H1 (cell line): Measurements from ENCODE around the gene CDK7.

Experiments
- CBX5 ChIP-seq: fragments of 300-800, 300-1000 bp; sonication (generic); IDR thresholded peaks from 2 replicates; pipeline ENCODE4 v1.7.1; 2016; ENCODE audit warnings: antibody characterized with exemption, low read length, low read depth
- EP300 ChIP-seq, 2 experiments: IDR thresholded peaks; 1 replicate in 1 of 2; 2 replicates in 1 of 2; pipeline ENCODE4 v1.6.1; 2011 to 2012; ENCODE audit warnings: low read depth in 2 of 2, low read length in 2 of 2, mild to moderate bottlenecking in 2 of 2, borderline replicate concordance in 1 of 2, inconsistent platforms in 1 of 2, moderate library complexity in 1 of 2
- EZH2 ChIP-seq: fragments of 200-600 bp; sonication (generic); IDR thresholded peaks from 2 replicates; pipeline ENCODE4 v1.7.1; 2012; ENCODE audit warnings: low read depth, mild to moderate bottlenecking, moderate library complexity, low read length, inconsistent platforms; ENCODE audit not compliant: severe bottlenecking
- FOSL1 ChIP-seq: IDR thresholded peaks from 2 replicates; pipeline ENCODE4 v1.6.1; 2011; ENCODE audit warnings: mild to moderate bottlenecking, low read depth, low read length, moderate library complexity; ENCODE audit not compliant: insufficient read depth
- GTF2F1 ChIP-seq: IDR thresholded peaks from 2 replicates; pipeline ENCODE4 v1.6.1; 2012; ENCODE audit warnings: low read depth, low read length, improper control_type of control experiment, borderline replicate concordance
- HDAC2 ChIP-seq, 2 experiments: fragments of 300-600 bp in 1 of 2; sonication (generic) in 1 of 2; IDR thresholded peaks; 2 replicates each; pipeline ENCODE4 v1.6.1; 2011 to 2012; ENCODE audit warnings: low read depth in 2 of 2, low read length in 2 of 2, mild to moderate bottlenecking in 2 of 2, moderate library complexity in 2 of 2, borderline replicate concordance in 1 of 2, inconsistent platforms in 1 of 2
- JUN ChIP-seq: IDR thresholded peaks from 2 replicates; pipeline ENCODE4 v1.6.1; 2011; ENCODE audit warnings: low read depth, mild to moderate bottlenecking, improper control_type of control experiment, low read length
- JUND ChIP-seq: IDR thresholded peaks from 2 replicates; pipeline ENCODE4 v1.6.1; 2011; ENCODE audit warnings: mild to moderate bottlenecking, improper control_type of control experiment, low read length
- KDM1A ChIP-seq: fragments of 200-600, 300-600 bp; sonication (generic); IDR thresholded peaks from 2 replicates; pipeline ENCODE4 v1.7.1; 2016; ENCODE audit warnings: mild to moderate bottlenecking, low read length, borderline replicate concordance
- POLR2A ChIP-seq, 2 experiments: IDR thresholded peaks; 1 replicate in 1 of 2; 2 replicates in 1 of 2; pipeline ENCODE4 v1.6.1; 2011; ENCODE audit warnings: low read depth in 2 of 2, low read length in 2 of 2, mild to moderate bottlenecking in 2 of 2; ENCODE audit errors: control extremely low read depth in 1 of 2
- POLR2AphosphoS5 ChIP-seq: IDR thresholded peaks from 2 replicates; pipeline ENCODE4 v1.6.1; 2011; ENCODE audit warnings: low read depth, low read length
- SUZ12 ChIP-seq: fragments of 200-600 bp; sonication (generic); IDR thresholded peaks from 2 replicates; pipeline ENCODE4 v1.6.1; 2012; ENCODE audit warnings: mild to moderate bottlenecking, inconsistent platforms, low read length, moderate library complexity, mixed read lengths
- YY1 ChIP-seq: IDR thresholded peaks from 2 replicates; pipeline ENCODE4 v1.6.1; 2011; ENCODE audit warnings: low read depth, mild to moderate bottlenecking, low read length
- TF ChIP-seq, protein P1 (sequence below), 3 experiments: IDR thresholded peaks; 1 replicate in 2 of 3; 2 replicates in 1 of 3; pipeline versions ENCODE4 v1.5.1 to v1.6.1; 2011; ENCODE audit warnings: low read length in 3 of 3, mild to moderate bottlenecking in 3 of 3, inconsistent platforms in 2 of 3, low read depth in 1 of 3, moderate library complexity in 1 of 3; ENCODE audit not compliant: insufficient read depth in 1 of 3; ENCODE audit errors: control extremely low read depth in 1 of 3

DNA sequence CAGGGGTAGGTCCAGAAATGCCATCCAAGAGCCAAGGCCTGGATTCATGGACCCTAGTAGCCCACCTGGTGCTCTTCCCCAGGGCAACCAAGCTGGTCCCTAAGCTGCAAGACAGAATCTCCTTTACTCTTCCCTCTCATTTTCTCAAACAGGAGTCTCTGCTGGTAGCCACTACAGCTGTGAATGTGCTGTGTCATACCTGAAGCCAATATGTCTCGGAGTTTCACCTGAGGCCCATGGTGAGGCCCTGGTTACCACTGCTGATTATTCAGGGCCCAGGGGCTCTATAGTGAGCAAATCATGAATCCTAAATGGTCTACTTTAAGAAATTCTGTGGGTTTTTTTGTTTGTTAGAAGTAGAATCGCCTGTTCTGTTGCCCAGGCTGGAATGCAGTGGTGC, 15.9 kb downstream of the CDK7 start:
- no peak for TF ChIP-seq HDAC2 (IDR thresholded peaks at IDR 0.05; ENCODE audit: borderline replicate concordance in 1 of 2, low read depth in 2 of 2, low read length in 2 of 2)
- no peak for TF ChIP-seq JUN
- TF ChIP-seq, protein P1, sequence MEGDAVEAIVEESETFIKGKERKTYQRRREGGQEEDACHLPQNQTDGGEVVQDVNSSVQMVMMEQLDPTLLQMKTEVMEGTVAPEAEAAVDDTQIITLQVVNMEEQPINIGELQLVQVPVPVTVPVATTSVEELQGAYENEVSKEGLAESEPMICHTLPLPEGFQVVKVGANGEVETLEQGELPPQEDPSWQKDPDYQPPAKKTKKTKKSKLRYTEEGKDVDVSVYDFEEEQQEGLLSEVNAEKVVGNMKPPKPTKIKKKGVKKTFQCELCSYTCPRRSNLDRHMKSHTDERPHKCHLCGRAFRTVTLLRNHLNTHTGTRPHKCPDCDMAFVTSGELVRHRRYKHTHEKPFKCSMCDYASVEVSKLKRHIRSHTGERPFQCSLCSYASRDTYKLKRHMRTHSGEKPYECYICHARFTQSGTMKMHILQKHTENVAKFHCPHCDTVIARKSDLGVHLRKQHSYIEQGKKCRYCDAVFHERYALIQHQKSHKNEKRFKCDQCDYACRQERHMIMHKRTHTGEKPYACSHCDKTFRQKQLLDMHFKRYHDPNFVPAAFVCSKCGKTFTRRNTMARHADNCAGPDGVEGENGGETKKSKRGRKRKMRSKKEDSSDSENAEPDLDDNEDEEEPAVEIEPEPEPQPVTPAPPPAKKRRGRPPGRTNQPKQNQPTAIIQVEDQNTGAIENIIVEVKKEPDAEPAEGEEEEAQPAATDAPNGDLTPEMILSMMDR (IDR thresholded peaks at IDR 0.05; ENCODE audit: control extremely low read depth in 1 of 3, insufficient read depth in 1 of 3, low read depth in 1 of 3, low read length in 3 of 3) = no peak
- TF ChIP-seq POLR2A (IDR thresholded peaks at IDR 0.05; ENCODE audit: control extremely low read depth in 1 of 2, low read depth in 2 of 2, low read length in 2 of 2) = no peak
- no peak for TF ChIP-seq GTF2F1
- TF ChIP-seq EZH2 = no peak
- TF ChIP-seq POLR2AphosphoS5 = no peak
- no peak for TF ChIP-seq FOSL1
- no peak for TF ChIP-seq JUND
- TF ChIP-seq YY1 = no peak
- no peak for TF ChIP-seq KDM1A
- no peak for TF ChIP-seq SUZ12
- no peak for TF ChIP-seq EP300 (IDR thresholded peaks at IDR 0.05; ENCODE audit: borderline replicate concordance in 1 of 2, low read depth in 2 of 2, low read length in 2 of 2)
- TF ChIP-seq CBX5 = no peak
